Neutrophil (primary cell): ENCODE measurements around the gene UACA.

Experiments
- H3K27ac ChIP-seq: fragments of 200-600 bp; sonication (generic); 2 replicates; pipeline ENCODE4 v1.5.1; 2016; ENCODE audit warnings: mild to moderate bottlenecking, moderate library complexity
- H3K27me3 ChIP-seq: fragments of 200-600 bp; sonication (generic); 2 replicates; pipeline ENCODE4 v1.6.0; 2016; ENCODE audit warnings: mild to moderate bottlenecking
- H3K36me3 ChIP-seq: fragments of 200-600 bp; sonication (generic); 2 replicates; pipeline ENCODE4 v1.5.1; 2017
- H3K4me1 ChIP-seq, 2 experiments: fragments of 200-600 bp in 1 of 2; sonication (generic) in 1 of 2; 1 replicate in 1 of 2; 2 replicates in 1 of 2; pipeline versions ENCODE4 v1.5.1 to v1.6.1; 2013 to 2016; ENCODE audit warnings: low read depth in 1 of 2, low read length in 1 of 2, mild to moderate bottlenecking in 1 of 2, moderate library complexity in 1 of 2; ENCODE audit not compliant: control insufficient read depth in 1 of 2, insufficient read depth in 1 of 2
- H3K4me3 ChIP-seq, 2 experiments: fragments of 200-600 bp in 1 of 2; sonication (generic) in 1 of 2; 1 replicate in 1 of 2; 2 replicates in 1 of 2; pipeline ENCODE4 v1.5.1; 2013 to 2016; ENCODE audit warnings: low read depth in 1 of 2, low read length in 1 of 2, mild to moderate bottlenecking in 1 of 2, moderate library complexity in 1 of 2
- H3K9me3 ChIP-seq: fragments of 200-600 bp; sonication (generic); 2 replicates; pipeline ENCODE4 v1.5.1; 2016
- CTCF ChIP-seq: fragments of 200-600 bp; sonication (generic); IDR thresholded peaks from 2 replicates; pipeline ENCODE4 v1.5.1; 2016; ENCODE audit warnings: antibody characterized with exemption

UACA gene

GRCh38 chr15:70770863-70771262, 7.5 kb upstream of the UACA start:
- no peak for TF ChIP-seq CTCF
- H3K27ac ChIP-seq: no peak overlapping the region
- H3K4me1 ChIP-seq: peaks cover 0 to 5% of the 10 kb centered on the region in 2 experiments
- no peak overlapping the region for H3K4me3 ChIP-seq
- H3K9me3 ChIP-seq: no peaks in the 10 kb centered on the region
- no peaks in the 10 kb centered on the region for H3K36me3 ChIP-seq
- H3K27me3 ChIP-seq: peaks cover 9% of the 10 kb centered on the region

GRCh38 chr15:70768257-70768883, 5.0 kb upstream of the UACA start:
- TF ChIP-seq CTCF: no peak
- Histone ChIP-seq H3K27ac (no peak overlapping the region), H3K4me1 (peaks cover 6 to 7% of the 10 kb centered on the region in 2 experiments), H3K9me3 (no peaks in the 10 kb centered on the region), H3K36me3 (no peaks in the 10 kb centered on the region), H3K4me3 (no peak overlapping the region), H3K27me3 (peaks cover 31% of the 10 kb centered on the region)

- Histone ChIP-seq H3K9me3 (no peaks in the 10 kb centered on the region), H3K27ac (no peak overlapping the region)
- no peak for TF ChIP-seq CTCF
Observed at GRCh38 chr15:70767667-70768066, 4.3 kb upstream of the UACA start.

GRCh38 chr15:70766597-70766996, 3.2 kb upstream of the UACA start:
- H3K27ac ChIP-seq: no peak overlapping the region
- no peaks in the 10 kb centered on the region for H3K9me3 ChIP-seq
- no peak for TF ChIP-seq CTCF
- H3K36me3 ChIP-seq: no peaks in the 10 kb centered on the region
- H3K4me1 ChIP-seq: peaks cover 20 to 22% of the 10 kb centered on the region in 2 experiments
- H3K27me3 ChIP-seq: peaks cover 49% of the 10 kb centered on the region
- no peak overlapping the region for H3K4me3 ChIP-seq

More at GRCh38 chr15:70767667-70768066, 4.3 kb upstream of the UACA start:
- H3K4me3 ChIP-seq: no peak overlapping the region
- H3K4me1 ChIP-seq: peaks cover 12 to 13% of the 10 kb centered on the region in 2 experiments
- H3K36me3 ChIP-seq: no peaks in the 10 kb centered on the region
- H3K27me3 ChIP-seq: peaks cover 38% of the 10 kb centered on the region

- Histone ChIP-seq H3K4me1 (peaks cover 20 to 22% of the 10 kb centered on the region in 2 experiments), H3K27ac (no peak overlapping the region), H3K9me3 (no peaks in the 10 kb centered on the region), H3K36me3 (no peaks in the 10 kb centered on the region), H3K4me3 (no peak overlapping the region), H3K27me3 (peaks cover 57% of the 10 kb centered on the region)
- TF ChIP-seq CTCF: no peak
Observed at GRCh38 chr15:70765504-70766281, 2.3 kb upstream of the UACA start.
